Measurements from ENCODE around the gene TXNDC9.

DNA sequence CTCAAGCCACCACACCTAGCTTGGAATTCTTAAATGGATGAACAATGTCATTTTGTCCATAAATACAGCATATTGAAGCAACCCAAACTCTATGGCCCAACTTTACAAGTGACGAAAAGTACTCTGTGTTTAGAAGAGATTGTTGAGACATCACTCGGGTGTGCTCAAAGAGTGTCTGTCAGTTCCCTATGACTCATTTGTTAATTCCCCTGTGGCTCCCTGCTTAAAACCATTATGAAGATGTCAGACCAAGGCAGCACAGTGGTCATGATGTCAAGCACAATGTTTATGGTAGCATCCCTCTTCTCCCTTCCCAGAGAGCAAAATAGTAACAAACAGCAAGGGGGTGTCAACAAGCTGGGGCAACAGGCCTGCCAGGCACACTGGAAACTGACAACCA, 38.1 kb downstream of the TXNDC9 start:
- TF ChIP-seq, protein P1, sequence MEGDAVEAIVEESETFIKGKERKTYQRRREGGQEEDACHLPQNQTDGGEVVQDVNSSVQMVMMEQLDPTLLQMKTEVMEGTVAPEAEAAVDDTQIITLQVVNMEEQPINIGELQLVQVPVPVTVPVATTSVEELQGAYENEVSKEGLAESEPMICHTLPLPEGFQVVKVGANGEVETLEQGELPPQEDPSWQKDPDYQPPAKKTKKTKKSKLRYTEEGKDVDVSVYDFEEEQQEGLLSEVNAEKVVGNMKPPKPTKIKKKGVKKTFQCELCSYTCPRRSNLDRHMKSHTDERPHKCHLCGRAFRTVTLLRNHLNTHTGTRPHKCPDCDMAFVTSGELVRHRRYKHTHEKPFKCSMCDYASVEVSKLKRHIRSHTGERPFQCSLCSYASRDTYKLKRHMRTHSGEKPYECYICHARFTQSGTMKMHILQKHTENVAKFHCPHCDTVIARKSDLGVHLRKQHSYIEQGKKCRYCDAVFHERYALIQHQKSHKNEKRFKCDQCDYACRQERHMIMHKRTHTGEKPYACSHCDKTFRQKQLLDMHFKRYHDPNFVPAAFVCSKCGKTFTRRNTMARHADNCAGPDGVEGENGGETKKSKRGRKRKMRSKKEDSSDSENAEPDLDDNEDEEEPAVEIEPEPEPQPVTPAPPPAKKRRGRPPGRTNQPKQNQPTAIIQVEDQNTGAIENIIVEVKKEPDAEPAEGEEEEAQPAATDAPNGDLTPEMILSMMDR (IDR thresholded peaks at IDR 0.05), result no peak
- TF ChIP-seq EZH2 (IDR thresholded peaks at IDR 0.05; ENCODE audit: borderline replicate concordance, insufficient read depth, low read depth, low read length, poor library complexity, severe bottlenecking), result no peak
